Testis (tissue), 2 donors: ENCODE measurements around the gene UTF1.

Source experiments
- POLR2A ChIP-seq: fragments of 450-650 bp; IDR thresholded peaks from one replicate; pipeline ENCODE4 v1.6.1; 2017; ENCODE audit warnings: antibody characterized with exemption, mild to moderate bottlenecking, moderate library complexity
- TF ChIP-seq, protein P1 (sequence below), 3 experiments: fragments of 450-650 bp in 2 of 3; fragments of 200-600 bp in 1 of 3; sonication (generic) in 1 of 3; IDR thresholded peaks; one replicate each; pipeline ENCODE4 v1.5.1; 2016 to 2019; ENCODE audit warnings: antibody characterized with exemption in 3 of 3, mild to moderate bottlenecking in 2 of 3, moderate library complexity in 1 of 3

DNA sequence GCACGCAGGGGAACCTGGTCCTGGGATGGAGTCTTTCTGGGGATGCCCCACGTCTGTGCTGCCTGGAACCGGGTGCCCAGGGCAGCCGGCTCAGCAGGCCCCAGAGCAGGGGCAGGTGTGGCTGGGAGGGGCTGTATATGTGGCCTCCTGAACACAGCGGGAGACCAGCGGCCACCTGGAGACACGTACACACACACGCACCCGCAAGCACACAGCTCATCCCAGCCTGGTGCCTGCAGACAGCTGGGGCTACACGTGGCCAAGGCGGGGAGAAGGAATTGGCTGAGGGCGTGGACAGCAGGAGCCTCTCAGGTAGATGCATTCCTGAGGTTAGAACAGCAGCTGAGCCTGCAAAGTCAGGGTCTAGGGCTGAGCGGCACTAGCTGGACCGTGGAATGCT is 32.7 kb downstream of the UTF1 start:
- TF ChIP-seq, protein P1, sequence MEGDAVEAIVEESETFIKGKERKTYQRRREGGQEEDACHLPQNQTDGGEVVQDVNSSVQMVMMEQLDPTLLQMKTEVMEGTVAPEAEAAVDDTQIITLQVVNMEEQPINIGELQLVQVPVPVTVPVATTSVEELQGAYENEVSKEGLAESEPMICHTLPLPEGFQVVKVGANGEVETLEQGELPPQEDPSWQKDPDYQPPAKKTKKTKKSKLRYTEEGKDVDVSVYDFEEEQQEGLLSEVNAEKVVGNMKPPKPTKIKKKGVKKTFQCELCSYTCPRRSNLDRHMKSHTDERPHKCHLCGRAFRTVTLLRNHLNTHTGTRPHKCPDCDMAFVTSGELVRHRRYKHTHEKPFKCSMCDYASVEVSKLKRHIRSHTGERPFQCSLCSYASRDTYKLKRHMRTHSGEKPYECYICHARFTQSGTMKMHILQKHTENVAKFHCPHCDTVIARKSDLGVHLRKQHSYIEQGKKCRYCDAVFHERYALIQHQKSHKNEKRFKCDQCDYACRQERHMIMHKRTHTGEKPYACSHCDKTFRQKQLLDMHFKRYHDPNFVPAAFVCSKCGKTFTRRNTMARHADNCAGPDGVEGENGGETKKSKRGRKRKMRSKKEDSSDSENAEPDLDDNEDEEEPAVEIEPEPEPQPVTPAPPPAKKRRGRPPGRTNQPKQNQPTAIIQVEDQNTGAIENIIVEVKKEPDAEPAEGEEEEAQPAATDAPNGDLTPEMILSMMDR (IDR thresholded peaks at IDR 0.05) = no peak
- TF ChIP-seq POLR2A = no peak
